Ovary (tissue), 9 donors: ENCODE measurements around the gene GSC. TPM values are rescaled to one million over a fixed set of nuclear protein-coding genes. Genes with fewer than 3 reads are reported as not detected.

Experiments used
- DNase-seq, 5 donors: peaks; one replicate each; pipeline ENCODE4 v3.0.0-alpha.2; 2019 to 2020
- H3K27ac ChIP-seq, 2 donors: fragments of 200-600 bp; one replicate each; pipeline versions ENCODE4 v1.5.1 to v1.8.0; 2019 to 2022
- H3K27me3 ChIP-seq: fragments of 200-600 bp; one replicate; pipeline ENCODE4 v1.8.0; 2022
- H3K36me3 ChIP-seq: fragments of 200-600 bp; sonication (generic); one replicate; pipeline ENCODE4 v1.5.1; 2019
- H3K4me1 ChIP-seq: one replicate; pipeline ENCODE4 v1.8.1; 2013; ENCODE audit warnings: mild to moderate bottlenecking, moderate library complexity; ENCODE audit not compliant: insufficient read depth
- H3K4me3 ChIP-seq: fragments of 200-600 bp; sonication (generic); one replicate; pipeline ENCODE4 v1.5.1; 2017
- H3K9me3 ChIP-seq, 2 donors: fragments of 200-600 bp in 1 of 2; sonication (generic) in 1 of 2; one replicate each; pipeline versions ENCODE4 v1.5.1 to v1.8.1; 2013 to 2019; ENCODE audit warnings: mild to moderate bottlenecking in 1 of 2, moderate library complexity in 1 of 2
- EP300 ChIP-seq: sonication (generic); formaldehyde crosslinking; IDR thresholded peaks from one replicate; pipeline ENCODE4 v1.6.1; 2017; ENCODE audit warnings: antibody characterized with exemption
- POLR2A ChIP-seq: fragments of 450-650 bp; IDR thresholded peaks from one replicate; pipeline ENCODE4 v1.6.1; 2017; ENCODE audit warnings: antibody characterized with exemption, mild to moderate bottlenecking, moderate library complexity
- WGBS, 3 donors: extraction: QIAGEN DNeasy Blood & Tissue Kit in 1 of 3; methylation state at CpG; one replicate each; pipeline versions ENCODE4 v1.1.5 to v1.1.7; 2013 to 2017; 5-methylcytosine and 5-hydroxymethylcytosine counted together
- intact Hi-C, 4 donors: fragments of 100-400 bp; cut with DNase I; formaldehyde crosslinking; loops; one replicate each; pipeline versions ENCODE4 v1.11.0 to v1.15.1; 2022 to 2023
- polyA plus RNA-seq, 2 donors: library from polyadenylated mRNA; stranded (reverse); fragments of 200-250 nt in 1 of 2; fragments of 350-450 nt in 1 of 2; fragmentation: Illumina TruSeq in 1 of 2; extraction: RNeasy Lipid Tissue Mini Kit (QIAGEN cat#74804) in 1 of 2; gene quantifications; one replicate each; pipeline ENCODE4 v1.2.3, GENCODE V29; 2013 to 2014
- total RNA-seq, 7 donors: library from RNA; depleted of rRNA in 2 of 7; stranded (reverse); fragments of >200 nt in 2 of 7; fragmentation: NEBNext Ultra II Directional in 3 of 7; extraction: Animal tissue kit (Norgen Biotek cat#: 25700) in 3 of 7; gene quantifications; one replicate each; pipeline versions ENCODE4 v1.1.0 to v1.2.4, GENCODE V29; 2016 to 2023
- TF ChIP-seq, protein P1 (sequence below), 3 donors: fragments of 450-650 bp in 2 of 3; fragments of 200-600 bp in 1 of 3; IDR thresholded peaks; one replicate each; pipeline versions ENCODE4 v1.5.1 to v1.8.0; 2016 to 2022; ENCODE audit warnings: antibody characterized with exemption in 3 of 3, mild to moderate bottlenecking in 1 of 3
- donor health status: DM: no; HTN: no; CAD: no; lungs with moderate emphysema.
- donor health status: DM: no; HTN: no; CAD: no.
- donor health status: Bipolar disorder and iron deficiency.
- donor health status: DM: yes; HTN: yes; CAD: no.
- donor health status: DM: no; HTN: no; CAD: no.
- donor health status: DM: yes; HTN: yes; CAD: no.

Gene GSC
- total and polyA plus RNA-seq, 9 donors, result 0.15 to 0.53 (median 0.30) TPM; not detected in 5

DNA sequence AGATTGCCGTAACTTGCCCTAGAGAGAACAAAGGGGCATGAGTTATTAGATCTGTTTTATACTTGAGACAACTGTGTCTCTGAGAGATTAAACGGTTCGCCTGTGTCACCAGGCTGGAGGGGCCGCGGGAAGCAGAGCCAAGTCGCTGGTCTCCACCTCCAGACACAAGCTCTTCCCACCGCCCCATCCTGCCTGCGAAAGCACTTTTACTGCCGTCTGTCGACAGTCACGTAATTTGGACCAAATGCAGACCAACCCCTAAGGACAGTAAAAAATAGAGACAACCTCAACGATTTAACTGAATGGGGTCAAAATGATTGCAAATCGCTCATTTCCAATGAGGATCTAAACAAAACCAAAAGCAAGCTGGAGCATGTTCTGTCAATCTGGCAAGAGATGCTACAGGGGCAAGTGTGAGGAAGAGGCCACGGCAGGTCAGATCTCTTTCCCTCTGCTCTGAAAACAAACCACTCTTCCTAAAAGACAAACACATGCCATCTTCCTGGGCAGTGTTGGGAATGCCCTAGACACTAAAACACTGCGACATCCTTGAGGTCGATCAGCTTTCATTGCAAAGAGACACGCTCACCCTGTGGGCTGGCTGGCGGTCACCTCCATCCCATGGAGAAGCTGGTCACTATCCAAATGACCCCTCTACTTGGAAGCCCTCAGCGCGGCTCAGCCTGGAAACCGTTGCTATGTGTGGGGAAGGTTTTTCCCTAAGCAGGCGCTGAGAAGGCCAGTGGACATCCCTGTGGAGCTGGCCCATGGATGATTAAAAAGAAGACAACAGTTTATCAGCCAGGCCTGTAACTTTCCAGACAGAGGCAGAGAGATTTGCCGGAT is 17.1 kb downstream of the GSC start:
- 61 to 65% (median 61%) methylated on average over 23 of the region's 23 CpGs for WGBS, 3 donors
- no peak overlapping the region for H3K4me3 ChIP-seq

DNA sequence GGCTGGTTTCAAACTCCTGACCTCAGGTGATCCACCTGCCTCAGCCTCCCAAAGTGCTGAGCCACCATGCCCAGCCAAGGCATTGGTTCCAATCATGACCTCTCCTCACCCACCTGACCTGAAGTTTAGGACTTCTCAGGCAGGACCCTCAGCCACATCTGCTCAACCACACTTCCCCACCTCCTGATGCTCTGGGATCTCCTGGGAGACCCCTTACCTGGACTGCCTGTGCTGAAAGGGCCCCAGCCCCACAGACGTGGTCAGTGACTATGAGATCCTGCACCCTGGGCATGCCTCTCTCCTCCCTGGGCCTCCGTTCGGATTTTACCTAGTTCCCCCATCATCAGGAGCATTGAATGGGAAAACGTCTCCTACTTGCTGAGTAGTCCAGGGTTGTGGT is 18.0 kb downstream of the GSC start:
- WGBS, 3 donors, result 65 to 75% (median 70%) methylated on average over 4 of the region's 4 CpGs
- intact Hi-C loops, result no loop called here
- Histone ChIP-seq H3K4me1 (no peaks in the 10 kb centered on the region), H3K27ac (no peak overlapping the region), H3K9me3 (no peaks in the 10 kb centered on the region), H3K4me3 (no peak overlapping the region), H3K36me3 (no peaks in the 10 kb centered on the region), H3K27me3 (no peaks in the 10 kb centered on the region)
- DNase-seq, result no peak
- TF ChIP-seq POLR2A (no peak), EP300 (no peak)
- TF ChIP-seq, protein P1, sequence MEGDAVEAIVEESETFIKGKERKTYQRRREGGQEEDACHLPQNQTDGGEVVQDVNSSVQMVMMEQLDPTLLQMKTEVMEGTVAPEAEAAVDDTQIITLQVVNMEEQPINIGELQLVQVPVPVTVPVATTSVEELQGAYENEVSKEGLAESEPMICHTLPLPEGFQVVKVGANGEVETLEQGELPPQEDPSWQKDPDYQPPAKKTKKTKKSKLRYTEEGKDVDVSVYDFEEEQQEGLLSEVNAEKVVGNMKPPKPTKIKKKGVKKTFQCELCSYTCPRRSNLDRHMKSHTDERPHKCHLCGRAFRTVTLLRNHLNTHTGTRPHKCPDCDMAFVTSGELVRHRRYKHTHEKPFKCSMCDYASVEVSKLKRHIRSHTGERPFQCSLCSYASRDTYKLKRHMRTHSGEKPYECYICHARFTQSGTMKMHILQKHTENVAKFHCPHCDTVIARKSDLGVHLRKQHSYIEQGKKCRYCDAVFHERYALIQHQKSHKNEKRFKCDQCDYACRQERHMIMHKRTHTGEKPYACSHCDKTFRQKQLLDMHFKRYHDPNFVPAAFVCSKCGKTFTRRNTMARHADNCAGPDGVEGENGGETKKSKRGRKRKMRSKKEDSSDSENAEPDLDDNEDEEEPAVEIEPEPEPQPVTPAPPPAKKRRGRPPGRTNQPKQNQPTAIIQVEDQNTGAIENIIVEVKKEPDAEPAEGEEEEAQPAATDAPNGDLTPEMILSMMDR (IDR thresholded peaks at IDR 0.05), result no peak

More for the DNA sequence above, 17.1 kb downstream of the GSC start:
- Histone ChIP-seq H3K27me3 (no peaks in the 10 kb centered on the region), H3K4me1 (no peaks in the 10 kb centered on the region), H3K36me3 (no peaks in the 10 kb centered on the region), H3K27ac (no peak overlapping the region), H3K9me3 (no peaks in the 10 kb centered on the region)
- TF ChIP-seq, protein P1 (IDR thresholded peaks at IDR 0.05), result no peak
- TF ChIP-seq POLR2A (no peak), EP300 (no peak)
- no peak for DNase-seq
- intact Hi-C loops, result no loop called here

DNA sequence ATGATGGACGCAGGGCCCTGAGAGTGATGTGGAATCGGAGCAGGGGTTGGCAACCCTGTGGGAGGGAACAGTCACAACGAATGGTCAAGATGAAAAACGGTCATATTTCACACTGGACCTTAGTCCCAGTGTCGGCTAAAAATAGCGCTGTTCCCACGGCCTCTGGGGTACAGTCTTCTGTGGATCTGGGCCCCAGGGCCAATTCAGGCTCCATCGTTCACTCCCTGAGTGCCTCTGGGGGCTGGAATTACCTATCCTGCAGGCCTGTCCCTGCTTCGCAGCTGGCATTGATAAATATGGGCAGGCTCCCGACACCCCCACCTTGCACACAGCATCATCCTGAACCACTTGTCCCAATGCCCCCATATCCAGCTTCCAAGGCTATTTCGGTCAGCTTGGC is 18.6 kb downstream of the GSC start:
- Histone ChIP-seq H3K27me3 (no peaks in the 10 kb centered on the region), H3K4me3 (no peak overlapping the region), H3K9me3 (no peaks in the 10 kb centered on the region), H3K36me3 (no peaks in the 10 kb centered on the region), H3K27ac (no peak overlapping the region), H3K4me1 (no peaks in the 10 kb centered on the region)
- intact Hi-C loops, result no loop called here
- no peak for DNase-seq
- 67 to 75% (median 68%) methylated on average over 11 of the region's 11 CpGs for WGBS, 3 donors
- TF ChIP-seq EP300 (no peak), POLR2A (no peak)
- TF ChIP-seq, protein P1 (IDR thresholded peaks at IDR 0.05), result no peak

DNA sequence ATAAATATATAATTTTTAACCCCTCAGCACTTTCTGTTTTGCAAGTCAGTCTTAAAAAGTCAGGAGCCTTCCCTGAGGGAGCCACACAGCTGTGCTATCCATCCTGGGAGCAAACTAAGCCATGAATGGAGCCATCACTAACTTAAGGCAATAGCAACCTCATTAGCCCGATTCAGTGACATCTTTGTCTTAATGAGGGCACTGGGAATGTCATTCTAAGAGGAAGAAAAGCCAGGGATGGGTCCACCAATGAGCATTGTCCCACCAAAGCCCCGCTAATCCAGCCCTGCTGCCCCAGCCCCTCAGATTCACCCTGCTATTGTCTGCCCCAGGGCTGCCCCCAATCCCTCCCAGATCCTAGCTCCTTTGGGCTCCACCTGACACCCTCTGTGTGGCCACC is 19.5 kb downstream of the GSC start:
- TF ChIP-seq POLR2A (no peak), EP300 (no peak)
- TF ChIP-seq, protein P1 (IDR thresholded peaks at IDR 0.05), result no peak
- Histone ChIP-seq H3K9me3 (no peaks in the 10 kb centered on the region), H3K27me3 (no peaks in the 10 kb centered on the region), H3K4me1 (no peaks in the 10 kb centered on the region), H3K4me3 (no peak overlapping the region), H3K27ac (no peak overlapping the region), H3K36me3 (no peaks in the 10 kb centered on the region)
- 78 to 81% (median 78%) methylated on average over 2 of the region's 2 CpGs for WGBS, 3 donors
- DNase-seq, result no peak
- intact Hi-C loops, result no loop called here
